Calu3 (cell line): Measurements from ENCODE around the gene MPHOSPH9. TPM values are rescaled to one million over a fixed set of nuclear protein-coding genes. Genes with fewer than 3 reads are reported as not detected.

Experiments
- Bru-seq: library from RNA; stranded (reverse); fragments of 400-500 nt; gene quantifications from one replicate; lab custom pipeline; 2021; lab: Mats Ljungman, UMichigan
- BruChase-seq, 2 experiments: library from RNA; stranded (reverse); fragments of 400-500 nt; gene quantifications; one replicate each; lab custom pipeline; 2021; lab: Mats Ljungman, UMichigan
- BruUV-seq: library from RNA; stranded (reverse); fragments of 400-500 nt; replicated peaks from 2 replicates; lab custom pipeline; 2021; lab: Mats Ljungman, UMichigan
- CTCF ChIA-PET: fragments of 300-600 bp; sonication (Branson Sonifier 250); formaldehyde crosslinking; loops from one replicate; lab custom pipeline; 2022; ENCODE audit warnings: antibody characterized with exemption; lab: Charles Lee
- DNase-seq: peaks from one replicate; pipeline ENCODE4 v3.0.0; 2022
- H3K27ac Mint-ChIP-seq: one replicate; pipeline ENCODE4 v1.8.0; 2022; ENCODE audit warnings: mixed read lengths; ENCODE audit not compliant: unreplicated experiment
- H3K27me3 Mint-ChIP-seq: one replicate; pipeline ENCODE4 v1.8.0; 2022; ENCODE audit warnings: mixed read lengths; ENCODE audit not compliant: unreplicated experiment
- H3K36me3 Mint-ChIP-seq: one replicate; pipeline ENCODE4 v1.8.0; 2022; ENCODE audit warnings: mild to moderate bottlenecking, moderate library complexity, mixed read lengths; ENCODE audit not compliant: insufficient read depth, unreplicated experiment
- H3K4me1 Mint-ChIP-seq: one replicate; pipeline ENCODE4 v1.8.0; 2022; ENCODE audit warnings: mild to moderate bottlenecking, low read depth, mixed read lengths; ENCODE audit not compliant: unreplicated experiment
- H3K4me3 Mint-ChIP-seq: one replicate; pipeline ENCODE4 v1.8.0; 2022; ENCODE audit warnings: mild to moderate bottlenecking, low read depth, moderate library complexity, mixed read lengths; ENCODE audit not compliant: unreplicated experiment
- H3K9me3 Mint-ChIP-seq: one replicate; pipeline ENCODE4 v1.8.0; 2022; ENCODE audit warnings: low read depth, mixed read lengths; ENCODE audit not compliant: unreplicated experiment
- intact Hi-C: fragments of 100-400 bp; cut with micrococcal nuclease; formaldehyde crosslinking; loops from one replicate; pipeline ENCODE4 v1.10.0; 2022; ENCODE audit not compliant: unreplicated experiment
- long read RNA-seq: library from polyadenylated mRNA; stranded (forward); transcript quantifications from one replicate; pipeline ENCODE4 v2.0.0, GENCODE V29; 2022
- total RNA-seq: library from RNA; stranded (reverse); gene quantifications from 2 replicates; pipeline ENCODE4 v1.2.3, GENCODE V29; 2022
- TF ChIP-seq, protein P1 (sequence below): fragments of 200-600 bp; IDR thresholded peaks from one replicate; pipeline ENCODE4 v1.8.0; 2022; ENCODE audit warnings: antibody characterized with exemption; ENCODE audit not compliant: unreplicated experiment

Gene MPHOSPH9
- 52.5 and 69.5 TPM in 2 replicates for total RNA-seq
- Bru-seq, nascent RNA = percentile 78 among the genes with signal in this experiment
- percentile 78 among the genes with signal in this experiment for BruChase-seq, experiment 1, labeled RNA remaining after a 6-hour chase
- percentile 83 among the genes with signal in this experiment for BruChase-seq, experiment 2, labeled RNA remaining after a 2-hour chase
- long read RNA-seq, full-length matches to known transcripts = 3 of 15 reads
- long read RNA-seq, partial matches to known transcripts = 0 of 15 reads
- long read RNA-seq, other reads (novel, unspliced or antisense) = 12 of 15 reads

DNA sequence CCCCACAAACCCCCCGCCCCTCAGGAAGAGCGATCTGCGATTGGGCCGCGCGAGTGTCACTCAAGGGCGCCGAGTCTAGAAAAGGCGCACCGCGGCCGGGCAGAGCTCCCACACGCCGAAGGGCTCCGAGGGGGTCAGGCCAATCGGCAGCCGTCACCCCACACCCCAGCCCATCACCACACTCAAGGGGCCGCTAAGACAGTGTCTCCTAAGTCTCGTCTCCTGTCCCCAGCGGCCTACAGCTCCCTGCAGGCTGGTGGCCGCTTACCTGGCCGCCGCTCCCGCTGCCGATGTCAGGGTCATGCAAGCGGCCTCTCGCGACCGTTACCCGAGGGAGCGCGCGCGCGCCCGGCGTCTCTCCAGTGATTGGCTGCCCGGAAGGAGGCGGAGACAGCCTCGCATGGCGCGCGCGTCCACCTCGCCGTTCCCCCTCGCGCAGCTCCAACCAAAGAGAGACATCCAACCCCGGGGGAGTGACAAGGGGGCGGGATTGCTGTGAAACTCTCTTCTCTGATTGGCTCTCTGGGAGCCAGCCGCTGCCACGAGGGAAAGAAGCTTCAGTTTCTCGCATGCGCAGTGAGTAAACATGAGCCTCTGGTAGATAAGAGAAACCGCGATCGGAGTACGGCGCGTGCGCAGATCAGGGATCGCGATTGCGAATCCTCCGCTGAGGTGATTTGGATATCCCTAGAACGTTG lies at the start of gene MPHOSPH9, which contains the start of gene MTRFR:
Gene MPHOSPH9 (minus strand): TSS at position 335 of the 698 bp plus-strand sequence. CDS start 2,777 bp downstream, outside the sequence.
Gene MTRFR (plus strand): TSS at position 630 of the 698 bp plus-strand sequence. CDS start 20,239 bp downstream, outside the sequence.
- intact Hi-C loops = loop anchor here (5.0 to 10.0 kb wide), 2 partner anchors 71 to 348 kb away; no protein-coding TSS in a partner anchor
- Mint-ChIP-seq H3K9me3 (no peaks in the 10 kb centered on the region), H3K27me3 (no peaks in the 10 kb centered on the region), H3K27ac (peak within 1 kb of the TSS; percentile 99), H3K4me1 (peaks cover 28% of the 10 kb centered on the region), H3K4me3 (peak within 1 kb of the TSS; percentile 100), H3K36me3 (peaks cover 43% of the 10 kb centered on the region)
- no TSS peak for BruUV-seq
- peak; percentile 99 for DNase-seq
- CTCF ChIA-PET = interaction anchor here (0.5 to 2.2 kb wide), 22 partner anchors 10 to 797 kb away, joined by 3 to 21 read pairs (median 4); partner anchors contain the start of genes ABCB9 and KMT5A
- TF ChIP-seq, protein P1, sequence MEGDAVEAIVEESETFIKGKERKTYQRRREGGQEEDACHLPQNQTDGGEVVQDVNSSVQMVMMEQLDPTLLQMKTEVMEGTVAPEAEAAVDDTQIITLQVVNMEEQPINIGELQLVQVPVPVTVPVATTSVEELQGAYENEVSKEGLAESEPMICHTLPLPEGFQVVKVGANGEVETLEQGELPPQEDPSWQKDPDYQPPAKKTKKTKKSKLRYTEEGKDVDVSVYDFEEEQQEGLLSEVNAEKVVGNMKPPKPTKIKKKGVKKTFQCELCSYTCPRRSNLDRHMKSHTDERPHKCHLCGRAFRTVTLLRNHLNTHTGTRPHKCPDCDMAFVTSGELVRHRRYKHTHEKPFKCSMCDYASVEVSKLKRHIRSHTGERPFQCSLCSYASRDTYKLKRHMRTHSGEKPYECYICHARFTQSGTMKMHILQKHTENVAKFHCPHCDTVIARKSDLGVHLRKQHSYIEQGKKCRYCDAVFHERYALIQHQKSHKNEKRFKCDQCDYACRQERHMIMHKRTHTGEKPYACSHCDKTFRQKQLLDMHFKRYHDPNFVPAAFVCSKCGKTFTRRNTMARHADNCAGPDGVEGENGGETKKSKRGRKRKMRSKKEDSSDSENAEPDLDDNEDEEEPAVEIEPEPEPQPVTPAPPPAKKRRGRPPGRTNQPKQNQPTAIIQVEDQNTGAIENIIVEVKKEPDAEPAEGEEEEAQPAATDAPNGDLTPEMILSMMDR = no peak

DNA sequence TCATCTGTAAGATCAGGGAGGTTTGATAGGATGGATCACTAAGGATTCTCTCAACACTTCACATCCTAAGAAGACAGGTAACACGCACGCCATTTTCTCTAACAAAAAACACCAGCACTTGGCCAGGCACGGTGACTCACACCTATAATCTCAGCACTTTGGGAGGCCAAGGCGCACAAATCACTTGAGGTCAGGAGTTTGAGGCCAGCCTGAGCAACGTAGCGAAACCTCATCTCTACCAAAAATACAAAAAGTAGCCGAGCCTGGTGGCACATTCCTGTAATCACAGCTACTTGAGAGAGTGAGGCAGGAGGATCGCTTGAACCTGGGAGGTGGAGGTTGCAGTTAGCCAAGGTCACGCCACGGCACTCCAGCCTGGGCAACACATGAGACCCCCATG lies 49.2 kb upstream of the MPHOSPH9 start:
- Mint-ChIP-seq H3K9me3 (no peaks in the 10 kb centered on the region), H3K27me3 (no peaks in the 10 kb centered on the region), H3K27ac (no peak overlapping the region), H3K36me3 (peaks cover 4% of the 10 kb centered on the region), H3K4me3 (no peak overlapping the region), H3K4me1 (no peaks in the 10 kb centered on the region)
- BruUV-seq = no TSS peak
- CTCF ChIA-PET = interaction anchor here (0.7 kb wide), 1 partner anchor 1195 kb away, joined by 3 read pairs; no protein-coding TSS in a partner anchor
- no peak for DNase-seq
- TF ChIP-seq, protein P1 = no peak
- intact Hi-C loops = no loop called here

DNA sequence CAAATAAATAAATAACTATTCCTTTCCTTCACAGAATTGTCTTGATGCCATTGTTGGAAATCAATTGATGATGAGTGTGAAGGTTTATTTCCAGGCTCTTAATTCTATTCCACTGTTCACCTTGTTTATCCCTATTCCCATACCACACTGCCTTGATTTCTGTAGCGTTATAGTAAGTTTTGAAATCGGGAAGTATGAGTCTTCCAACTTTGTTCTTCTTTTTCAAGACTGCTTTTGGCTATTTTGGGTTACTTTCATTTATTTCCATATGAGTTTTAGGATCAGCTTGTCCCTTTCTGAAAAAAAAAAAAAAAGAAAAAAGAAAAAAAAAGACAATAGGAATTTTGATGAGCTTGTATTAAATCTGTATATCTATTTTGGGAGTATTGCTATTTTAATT lies 48.0 kb upstream of the MPHOSPH9 start:
- BruUV-seq = no TSS peak
- H3K27me3 Mint-ChIP-seq = no peaks in the 10 kb centered on the region
- H3K9me3 Mint-ChIP-seq = no peaks in the 10 kb centered on the region
- no peak for DNase-seq
- no peak overlapping the region for H3K27ac Mint-ChIP-seq
- H3K36me3 Mint-ChIP-seq = no peaks in the 10 kb centered on the region
- no peaks in the 10 kb centered on the region for H3K4me1 Mint-ChIP-seq
- TF ChIP-seq, protein P1 = no peak
- intact Hi-C loops = no loop called here
- H3K4me3 Mint-ChIP-seq = no peak overlapping the region
- CTCF ChIA-PET = no interaction called here

DNA sequence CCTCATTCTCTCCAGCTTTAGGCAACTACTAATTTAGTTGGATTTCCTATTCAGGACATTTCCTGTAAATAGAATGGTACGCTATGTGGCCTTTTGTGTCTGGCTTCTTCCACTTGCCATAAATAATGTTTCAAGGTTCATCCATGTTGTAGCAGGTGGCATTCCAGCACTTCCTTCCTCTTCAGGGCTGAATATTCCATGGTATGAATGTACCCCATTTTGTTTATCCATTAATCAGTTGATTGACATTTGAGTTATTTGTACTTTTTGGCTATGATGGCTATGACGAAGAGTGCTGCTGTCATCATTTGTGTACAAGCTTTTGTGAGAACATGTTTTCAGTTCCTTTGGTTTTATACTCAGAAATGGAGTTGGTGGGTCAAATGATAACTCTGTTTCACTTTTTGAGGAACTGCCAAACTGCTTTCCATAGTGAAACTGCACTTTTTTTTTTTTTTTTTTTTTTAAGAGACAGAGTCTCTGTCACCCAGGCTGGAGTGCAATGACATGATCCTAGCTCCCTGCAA lies 45.2 kb upstream of the MPHOSPH9 start:
- no TSS peak for BruUV-seq
- H3K9me3 Mint-ChIP-seq = no peaks in the 10 kb centered on the region
- H3K27ac Mint-ChIP-seq = no peak overlapping the region
- CTCF ChIA-PET = no interaction called here
- TF ChIP-seq, protein P1 = no peak
- intact Hi-C loops = no loop called here
- H3K27me3 Mint-ChIP-seq = no peaks in the 10 kb centered on the region
- peaks cover under 1% of the 10 kb centered on the region for H3K36me3 Mint-ChIP-seq
- DNase-seq = no peak
- H3K4me3 Mint-ChIP-seq = no peak overlapping the region
- H3K4me1 Mint-ChIP-seq = no peaks in the 10 kb centered on the region
